GM18520 (cell line): ENCODE results near the gene SERPINA4.

Experiments used
- ATAC-seq: cut with Tn5 transposase; IDR thresholded peaks from one replicate; pipeline ENCODE4 v1.9.1; 2021; ENCODE audit not compliant: unreplicated experiment

SERPINA4 gene

GRCh38 chr14:94613720-94614644 lies 52.7 kb downstream of the SERPINA4 start:
- ATAC-seq = no peak

- no peak for ATAC-seq
Measured at GRCh38 chr14:94614802-94615201, 53.6 kb downstream of the SERPINA4 start.

- ATAC-seq = no peak
Measured at GRCh38 chr14:94615254-94615653, 54.0 kb downstream of the SERPINA4 start.

- no peak for ATAC-seq
Measured at GRCh38 chr14:94615823-94616570, 54.8 kb downstream of the SERPINA4 start.

- ATAC-seq = no peak
Measured at GRCh38 chr14:94617366-94617941, 56.2 kb downstream of the SERPINA4 start.

GRCh38 chr14:94617988-94618822 lies 57.0 kb downstream of the SERPINA4 start:
- no peak for ATAC-seq

- no peak for ATAC-seq
Measured at GRCh38 chr14:94619297-94619696, 58.1 kb downstream of the SERPINA4 start.
